AG04450 (cell line): ENCODE data around the gene SV2B. TPM values are rescaled to one million over a fixed set of nuclear protein-coding genes. Genes with fewer than 3 reads are reported as not detected.

Experiments
- CTCF ChIA-PET: fragments of 300-600, 350-600 bp; formaldehyde crosslinking; extraction: SDS; loops from one replicate; lab custom pipeline; 2022; ENCODE audit warnings: antibody characterized with exemption, inconsistent platforms; lab: Charles Lee
- POLR2A ChIA-PET: fragments of 350-600 bp; formaldehyde crosslinking; extraction: SDS; loops from one replicate; lab custom pipeline; 2021; ENCODE audit warnings: antibody characterized with exemption, inconsistent platforms; lab: Yijun Ruan, JAX
- DNase-seq: peaks from one replicate; pipeline ENCODE4 v3.0.0-alpha.2; 2011; ENCODE audit warnings: low read depth, low spot score
- H3K27ac ChIP-seq: one replicate; pipeline ENCODE4 v1.5.1; 2012; ENCODE audit warnings: low read depth, low read length, control low read depth
- H3K27me3 ChIP-seq: one replicate; pipeline ENCODE4 v1.6.0; 2012; ENCODE audit warnings: low read length; ENCODE audit not compliant: control insufficient read depth, insufficient read depth
- H3K4me3 ChIP-seq: 2 replicates; pipeline ENCODE4 v1.5.1; 2011; ENCODE audit warnings: mild to moderate bottlenecking, low read depth, low read length, control low read depth
- H3K9me3 ChIP-seq: 2 replicates; pipeline ENCODE4 v1.5.1; 2012; ENCODE audit warnings: low read length; ENCODE audit not compliant: control insufficient read depth, insufficient read depth
- CTCF ChIP-seq: IDR thresholded peaks from 2 replicates; pipeline ENCODE4 v1.5.1; 2011; ENCODE audit warnings: low read depth, low read length, control low read depth, inconsistent platforms
- polyA plus RNA-seq: library from polyadenylated mRNA; depleted of rRNA; stranded (reverse); fragments of >200 nt; gene quantifications from 2 replicates; pipeline ENCODE4 v1.2.3, GENCODE V29; 2011

Gene SV2B
- polyA plus RNA-seq, 1 experiment, result not detected

GRCh38 chr15:91270747-91271146, 170.7 kb downstream of the SV2B start:
- no peaks in the 10 kb centered on the region for H3K9me3 ChIP-seq
- no peak overlapping the region for H3K27ac ChIP-seq
- CTCF ChIA-PET, result interaction anchor here (2.8 kb wide), 2 partner anchors 215 to 314 kb away, joined by 20 to 28 read pairs; no protein-coding TSS in a partner anchor
- H3K4me3 ChIP-seq, result no peak overlapping the region
- POLR2A ChIA-PET, result no interaction called here
- TF ChIP-seq CTCF, result no peak
- no peaks in the 10 kb centered on the region for H3K27me3 ChIP-seq
- no peak for DNase-seq

GRCh38 chr15:91271565-91272153, 171.6 kb downstream of the SV2B start:
- Histone ChIP-seq H3K27ac (no peak overlapping the region), H3K27me3 (no peaks in the 10 kb centered on the region), H3K9me3 (no peaks in the 10 kb centered on the region), H3K4me3 (no peak overlapping the region)
- ChIA-PET CTCF (interaction anchor here (0.5 to 3.9 kb wide), 42 partner anchors 9 to 921 kb away, joined by 3 to 148 read pairs (median 4); partner anchors contain the start of genes HDDC3, MAN2A2, RCCD1 and UNC45A), POLR2A (interaction anchor here (1.2 kb wide), 1 partner anchor 316 kb away, joined by 6 read pairs; no protein-coding TSS in a partner anchor)
- TF ChIP-seq CTCF, result peak; percentile 78
- DNase-seq, result peak; percentile 29

- ChIA-PET POLR2A (no interaction called here), CTCF (interaction anchor here (0.8 to 1.4 kb wide), 2 partner anchors 220 to 319 kb away, joined by 5 to 6 read pairs; no protein-coding TSS in a partner anchor)
- no peak overlapping the region for H3K4me3 ChIP-seq
- no peak overlapping the region for H3K27ac ChIP-seq
- no peaks in the 10 kb centered on the region for H3K9me3 ChIP-seq
- no peak for TF ChIP-seq CTCF
- H3K27me3 ChIP-seq, result no peaks in the 10 kb centered on the region
- DNase-seq, result no peak
Observed at GRCh38 chr15:91275844-91276243, 175.8 kb downstream of the SV2B start.

GRCh38 chr15:91278951-91279350, 178.9 kb downstream of the SV2B start:
- ChIA-PET POLR2A (no interaction called here), CTCF (no interaction called here)
- Histone ChIP-seq H3K9me3 (no peaks in the 10 kb centered on the region), H3K27ac (no peak overlapping the region), H3K4me3 (no peak overlapping the region), H3K27me3 (no peaks in the 10 kb centered on the region)
- no peak for TF ChIP-seq CTCF
- DNase-seq, result no peak

- POLR2A ChIA-PET, result no interaction called here
- Histone ChIP-seq H3K4me3 (no peak overlapping the region), H3K27ac (no peak overlapping the region), H3K27me3 (no peaks in the 10 kb centered on the region), H3K9me3 (no peaks in the 10 kb centered on the region)
- no peak for TF ChIP-seq CTCF
- CTCF ChIA-PET, result no interaction called here
- DNase-seq, result no peak
Observed at GRCh38 chr15:91279486-91279885, 179.4 kb downstream of the SV2B start.
